RPMI8226 (cell line): ENCODE data around the gene GMIP.
A peak's percentile ranks its signal among the peaks of the same experiment; 100 is the strongest.
"Not testable (repeated sequence)": the region's sequence is repeated elsewhere in the genome, so short reads cannot be mapped to it uniquely, and the experiment has no call there.

Experiments
- DNase-seq: peaks from one replicate; pipeline ENCODE4 v3.0.0-alpha.2; 2015

GMIP gene

DNA sequence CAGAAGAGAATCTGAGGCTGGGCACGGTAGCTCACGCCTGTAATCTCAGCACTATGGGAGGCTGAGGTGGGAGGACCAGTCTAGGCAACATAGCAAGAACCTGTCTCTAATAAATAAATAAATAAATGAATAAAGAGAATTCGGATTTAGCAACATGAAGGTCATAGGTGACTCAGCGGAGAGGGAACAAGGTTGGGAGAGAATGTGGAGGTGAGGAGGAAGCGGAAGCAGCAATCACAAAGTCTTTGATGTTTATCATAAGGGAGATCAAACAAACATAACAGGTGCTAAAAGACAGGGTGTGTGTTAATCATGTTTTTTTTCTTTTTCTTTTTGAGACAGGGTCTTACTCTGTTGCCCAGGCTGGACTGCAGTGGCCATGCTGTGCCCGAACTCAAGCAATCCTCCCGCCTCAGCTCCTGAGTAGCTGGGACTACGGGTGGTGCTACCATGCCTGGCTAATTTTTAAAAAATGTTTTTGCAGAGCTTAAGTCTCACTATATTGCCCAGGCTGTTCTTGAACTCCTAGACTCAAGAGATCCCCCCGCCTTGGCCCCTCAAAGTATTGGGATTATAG is 41.2 kb downstream of the GMIP start:
- DNase-seq, result no peak

DNA sequence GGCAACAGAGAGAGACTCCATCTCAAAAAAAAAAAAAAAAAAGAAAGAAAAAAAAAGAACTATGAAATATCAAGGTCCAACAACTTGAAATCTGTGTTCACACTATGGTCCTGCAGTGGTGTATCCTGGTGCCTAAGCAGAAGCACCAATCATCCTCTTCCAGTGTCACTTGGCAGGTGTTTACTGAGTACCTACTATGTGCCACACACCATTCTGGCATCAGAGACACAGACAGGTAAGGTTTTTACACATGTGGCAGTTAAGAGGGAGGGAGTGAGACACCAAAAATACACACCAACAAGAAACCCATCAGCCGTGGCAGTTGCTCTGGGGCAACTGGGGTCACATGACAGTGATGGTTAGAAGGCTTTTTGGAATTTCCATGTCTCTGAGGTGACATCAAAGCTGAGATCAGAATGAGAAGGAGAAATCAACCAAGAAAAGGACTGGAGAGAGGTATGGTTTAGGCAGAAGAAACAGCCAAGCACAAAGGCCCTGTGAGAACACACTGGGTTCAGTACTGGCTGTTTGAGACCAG is 42.6 kb downstream of the GMIP start:
- DNase-seq, result no peak

DNA sequence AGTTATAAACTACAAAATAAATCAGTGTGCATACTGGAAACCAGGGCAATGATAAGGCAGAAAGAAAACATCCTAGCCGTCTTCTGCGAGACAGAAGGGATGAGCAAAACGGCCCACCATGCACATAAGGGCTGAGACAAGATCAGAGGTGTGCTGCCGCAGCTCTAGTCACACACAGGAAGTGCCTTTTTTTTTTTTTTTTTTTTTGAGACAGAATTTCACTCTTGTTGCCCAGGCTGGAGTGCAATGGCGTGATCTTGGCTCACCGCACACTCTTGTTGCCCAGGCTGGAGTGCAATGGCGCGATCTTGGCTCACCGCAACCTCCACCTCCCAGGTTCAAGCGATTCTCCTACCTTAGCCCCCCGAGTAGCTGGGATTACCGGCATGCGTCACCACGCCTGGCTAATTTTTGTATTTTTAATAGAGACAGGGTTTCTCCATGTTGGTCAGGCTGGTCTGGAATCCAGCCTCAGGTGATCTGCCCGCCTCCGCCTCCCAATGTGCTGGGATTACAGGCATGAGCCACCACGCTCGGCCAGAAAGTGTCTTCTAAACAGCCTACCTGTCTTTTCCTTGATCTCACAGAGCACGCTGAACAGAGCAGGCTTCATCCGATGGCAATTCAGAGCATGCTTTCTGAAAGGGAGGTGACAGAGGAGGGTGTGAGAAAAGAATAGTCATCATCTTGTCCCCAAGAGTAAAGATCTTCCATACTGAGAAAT is 44.6 kb downstream of the GMIP start:
- DNase-seq, result not testable (repeated sequence)

DNA sequence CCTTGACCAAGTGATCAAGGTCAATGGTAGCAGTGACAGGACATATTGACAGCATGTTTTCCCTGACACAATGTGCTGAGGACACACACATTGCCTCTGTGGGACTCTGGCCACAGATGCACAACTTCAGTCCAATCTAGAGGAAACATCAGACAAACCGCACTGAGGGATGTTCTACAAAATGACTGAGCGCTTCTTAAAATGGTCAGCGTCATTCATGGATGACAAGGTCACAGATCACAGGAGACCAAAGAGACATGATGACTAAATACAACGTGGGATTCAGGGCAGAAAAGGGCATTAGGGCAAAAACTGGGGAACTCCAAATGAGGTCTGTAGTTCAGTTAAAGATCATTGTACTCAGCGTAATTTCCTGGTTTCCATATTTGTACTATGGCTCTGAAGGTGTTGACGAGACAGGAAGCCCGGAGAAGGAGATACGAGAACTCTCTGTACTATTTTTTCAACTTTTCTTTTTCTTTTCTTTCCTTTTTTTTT is 45.6 kb downstream of the GMIP start:
- no peak for DNase-seq

DNA sequence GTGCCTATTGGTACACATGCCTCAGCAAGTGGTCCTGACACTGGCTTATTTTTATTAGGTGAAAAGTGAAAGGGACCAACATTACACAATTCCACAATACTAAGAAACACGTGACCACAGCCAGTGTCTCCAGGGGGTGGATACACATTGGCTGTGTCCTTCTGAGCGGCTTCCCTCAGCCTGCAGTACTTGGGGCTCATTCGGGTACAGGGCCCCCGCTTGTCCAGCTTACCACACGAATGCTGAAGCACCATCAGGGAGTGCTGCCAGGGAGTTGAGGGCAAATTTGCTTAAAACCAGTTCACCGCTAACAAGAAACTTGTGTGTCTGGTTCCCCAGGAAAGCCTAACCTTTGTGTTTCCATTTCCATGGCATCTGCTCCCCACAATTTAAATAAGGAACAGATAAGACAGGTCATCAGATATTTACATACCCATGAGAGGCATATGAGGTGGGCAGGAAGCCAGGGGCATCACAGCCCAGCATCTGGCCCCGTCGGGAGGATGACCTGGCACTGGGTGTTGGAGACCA is 48.2 kb downstream of the GMIP start:
- no peak for DNase-seq

DNA sequence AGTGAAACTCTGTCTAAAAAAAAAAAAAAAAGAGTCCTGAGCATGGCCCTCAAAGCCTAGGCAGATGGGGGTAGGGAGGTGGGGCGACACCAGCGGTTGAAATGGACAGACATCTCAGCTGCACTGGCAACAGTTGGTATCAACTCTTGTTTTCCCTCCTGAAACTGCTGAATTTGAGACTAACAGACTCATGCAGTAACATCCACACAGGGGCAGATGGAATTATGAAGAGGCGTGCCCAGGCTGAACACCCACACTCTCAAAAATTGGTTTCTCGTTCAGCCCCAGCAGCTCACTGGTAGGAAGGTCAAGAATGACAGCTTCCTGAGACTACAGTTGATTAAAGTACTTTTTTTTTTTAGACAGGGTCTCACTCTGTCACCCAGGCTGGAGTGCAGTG is 49.1 kb downstream of the GMIP start:
- DNase-seq, result peak; percentile 37

DNA sequence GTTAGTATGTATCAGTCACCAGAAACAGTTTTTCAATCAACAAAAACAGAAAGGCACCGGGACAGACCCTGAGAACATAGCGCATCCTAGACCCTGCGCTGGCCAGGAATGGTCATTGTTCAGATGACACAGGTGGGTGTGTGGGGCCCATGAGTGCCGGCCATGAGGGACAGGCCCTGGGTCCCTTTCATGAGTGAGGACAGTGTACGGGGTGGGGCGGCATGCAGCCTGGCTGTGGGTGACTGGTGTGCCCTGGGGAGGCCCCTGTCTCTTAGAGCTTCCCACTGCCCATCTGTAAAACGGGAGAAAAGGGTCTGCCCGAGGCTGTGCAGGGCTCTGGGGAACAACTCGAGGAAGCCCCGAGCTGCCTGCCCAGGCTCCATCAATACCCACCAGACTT is 50.8 kb downstream of the GMIP start:
- no peak for DNase-seq

DNA sequence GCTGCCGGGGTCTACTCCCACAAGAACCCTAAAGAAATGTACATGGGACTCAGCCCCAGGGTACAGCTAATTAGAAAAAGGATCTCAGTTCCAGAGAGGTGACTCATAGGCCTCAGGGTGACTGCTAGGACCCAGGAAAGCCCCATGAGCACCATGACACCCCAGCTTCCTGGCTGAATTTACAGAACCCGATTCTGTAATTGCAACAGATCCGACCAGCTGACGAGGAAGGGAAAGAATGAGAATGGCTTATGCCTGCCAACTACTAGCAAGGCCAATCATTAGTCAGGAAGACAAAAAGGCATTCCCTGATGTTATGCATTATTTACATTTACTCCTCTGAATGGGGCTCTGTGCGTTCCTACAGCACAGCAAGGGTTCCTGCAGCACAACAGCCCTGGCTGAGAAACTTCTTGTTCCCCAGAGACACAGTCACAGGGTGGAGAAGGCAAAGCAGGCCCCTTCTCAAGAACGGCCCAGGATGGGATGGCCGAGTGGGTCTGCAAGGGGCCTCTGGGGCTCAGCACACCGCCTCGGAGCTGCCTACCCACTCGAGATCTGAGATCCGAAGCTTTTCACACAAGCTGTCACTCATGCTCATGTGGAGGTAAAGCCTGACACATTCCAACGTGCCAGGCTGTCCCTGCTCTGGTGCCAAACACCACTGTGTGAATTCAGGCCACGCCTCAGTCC is 52.2 kb downstream of the GMIP start:
- DNase-seq, result no peak

DNA sequence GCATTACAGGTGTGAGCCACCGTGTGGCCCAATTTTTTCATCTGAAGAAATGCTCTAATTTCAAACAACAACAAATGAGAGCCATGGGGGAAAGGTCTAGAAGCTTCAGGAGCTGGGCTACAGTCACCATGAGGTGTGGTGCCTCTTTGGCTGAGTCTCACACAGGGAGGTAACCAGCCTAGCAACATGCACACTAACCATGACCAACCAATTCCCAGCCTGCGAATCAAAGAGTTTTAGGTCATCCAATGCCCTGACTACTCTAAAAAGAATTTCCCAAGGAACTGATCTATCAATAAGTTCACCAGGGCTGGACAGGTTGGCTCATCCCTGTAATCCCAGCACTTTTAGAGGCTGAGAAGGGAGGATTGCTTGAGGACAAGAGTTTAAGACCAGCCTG is 54.9 kb downstream of the GMIP start:
- no peak for DNase-seq

DNA sequence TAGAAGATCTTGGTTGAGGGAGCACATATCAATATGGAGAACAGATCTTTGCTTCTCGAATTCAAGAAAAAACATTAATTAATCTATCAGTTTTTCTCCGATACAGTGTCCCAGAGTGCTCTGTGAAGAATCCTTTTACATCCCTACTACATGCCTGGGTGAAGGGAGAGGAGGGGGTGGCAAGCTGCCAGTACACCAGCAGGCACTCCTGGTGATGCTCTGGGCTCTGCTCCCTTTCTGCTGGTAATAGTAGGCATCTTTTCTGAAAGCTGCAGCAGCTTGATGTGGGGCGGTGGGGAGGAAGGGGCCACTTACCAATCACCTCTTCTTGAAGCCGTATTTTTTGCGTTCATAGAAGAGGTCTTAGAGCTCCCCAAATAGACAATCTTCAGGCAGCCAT is 55.7 kb downstream of the GMIP start:
- DNase-seq, result no peak

DNA sequence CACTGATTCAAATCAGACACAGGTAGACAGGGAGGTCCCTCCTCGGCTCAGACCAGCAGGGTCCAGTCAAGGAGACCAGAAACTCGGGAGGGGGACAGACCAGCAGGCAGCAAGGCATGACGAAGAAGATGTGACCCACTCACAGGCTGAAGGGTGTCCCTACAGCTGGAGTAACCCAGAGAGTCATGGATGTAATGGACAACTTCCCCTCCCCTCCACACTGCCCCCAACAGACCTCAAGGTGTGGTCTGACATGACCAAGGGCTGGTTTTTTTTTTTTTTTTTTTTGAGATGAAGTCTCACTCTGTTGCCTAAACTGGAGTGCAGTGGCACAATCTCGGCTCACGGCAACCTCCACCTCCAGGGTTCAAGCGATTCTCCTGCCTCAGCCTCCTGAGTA is 59.1 kb downstream of the GMIP start:
- no peak for DNase-seq

DNA sequence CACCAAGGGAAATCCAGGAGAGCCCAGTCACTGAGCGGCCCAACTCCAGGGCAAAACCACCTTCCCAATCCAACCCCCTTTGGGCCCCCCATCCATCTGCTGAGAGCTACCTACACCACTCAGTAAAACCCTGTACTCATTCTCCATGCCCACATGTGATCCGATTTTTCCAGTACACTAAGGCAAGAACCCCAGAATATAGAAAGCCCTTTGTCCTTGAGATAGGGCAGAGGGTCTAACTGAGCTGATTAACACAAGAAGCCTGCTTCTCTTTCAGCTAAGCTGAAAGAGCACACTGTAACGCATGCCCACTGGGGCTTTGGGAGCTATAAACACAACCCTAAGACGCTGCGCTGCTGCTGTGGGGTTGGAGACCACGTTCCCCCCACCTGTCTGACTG is 61.0 kb downstream of the GMIP start:
- no peak for DNase-seq

DNA sequence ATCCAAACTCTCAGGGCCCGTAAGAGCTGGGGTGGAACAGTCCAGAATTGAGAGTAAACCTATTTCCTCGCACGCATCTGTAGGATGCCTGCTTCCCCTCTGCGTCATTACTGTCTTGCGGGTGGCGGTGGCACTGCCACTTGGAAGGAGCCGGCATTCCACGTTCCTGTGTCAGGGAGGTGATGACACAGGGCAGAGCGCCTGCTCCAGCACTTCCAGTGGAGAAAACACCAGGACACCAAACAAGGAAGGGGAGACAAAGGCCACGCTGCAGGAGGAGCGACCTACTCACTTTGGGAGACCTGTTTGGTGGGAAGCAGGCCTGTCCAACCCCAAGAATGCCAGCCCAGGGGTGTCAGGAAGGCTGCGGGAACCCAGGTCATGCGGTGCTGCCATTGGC is 62.1 kb downstream of the GMIP start:
- no peak for DNase-seq

DNA sequence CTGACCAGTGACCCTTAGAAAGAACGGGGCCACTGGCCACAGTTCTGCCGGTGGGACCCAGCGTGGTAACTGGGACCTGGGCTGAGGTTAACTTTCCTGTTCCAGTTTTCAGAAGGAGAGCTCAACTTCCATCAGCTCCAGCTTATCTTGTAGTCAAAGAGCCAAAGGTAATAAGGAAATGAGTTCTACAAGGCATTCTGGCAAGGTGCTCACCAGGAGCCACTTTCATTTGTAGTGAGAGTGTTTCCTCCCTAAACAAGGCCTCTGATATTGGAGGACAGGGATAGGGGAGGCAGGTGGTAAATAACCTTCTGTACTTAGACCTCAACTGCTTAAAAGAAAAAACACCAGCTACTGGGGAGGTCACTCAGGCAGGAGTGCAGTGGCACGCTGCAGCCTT is 63.0 kb downstream of the GMIP start:
- no peak for DNase-seq

DNA sequence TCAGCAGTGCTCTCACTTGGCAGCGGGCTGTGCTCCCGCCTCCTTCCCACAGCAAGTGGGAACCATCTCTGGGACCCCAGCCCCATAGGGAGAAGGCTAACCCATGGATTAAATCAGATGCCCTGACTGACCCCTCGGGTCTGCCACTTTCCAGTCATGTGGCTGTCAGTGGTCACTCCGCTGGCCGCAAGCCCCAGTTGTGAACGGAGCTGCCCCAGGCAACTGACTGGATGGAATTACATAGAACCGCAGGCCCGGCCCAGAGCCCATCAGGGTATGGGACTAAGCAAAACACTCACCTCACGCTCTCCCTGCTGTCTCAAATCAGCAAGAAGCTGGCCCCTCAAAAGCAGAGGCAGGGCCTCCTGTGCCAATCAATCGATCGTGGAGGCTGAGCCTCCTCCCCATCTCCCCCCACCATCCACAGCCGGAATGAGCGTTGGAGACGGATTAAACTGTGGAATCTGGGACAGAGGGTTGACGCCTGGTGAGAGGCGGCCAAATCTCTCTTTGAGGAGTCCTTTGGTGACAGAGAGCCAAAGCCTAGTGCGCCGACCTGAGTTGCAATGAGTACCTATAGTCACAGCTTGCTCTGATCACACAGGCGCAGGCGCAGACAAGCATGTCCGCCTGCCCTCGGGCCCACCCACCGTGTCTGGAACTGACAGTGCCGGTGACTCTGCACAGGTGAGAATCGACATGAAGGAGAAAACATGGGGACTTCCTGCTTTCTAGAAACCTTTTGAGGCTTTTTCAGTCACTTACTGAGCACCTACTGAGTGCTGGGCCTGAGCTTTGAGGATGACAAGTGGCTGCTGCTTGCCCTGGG is 63.7 kb downstream of the GMIP start:
- DNase-seq, result no peak
